HEK293 (cell line): Measurements from ENCODE around the gene S100A12.

Experiments used
- CTCF ChIA-PET: fragments of 350-600 bp; formaldehyde crosslinking; extraction: SDS; loops from one replicate; lab custom pipeline; 2021; ENCODE audit warnings: antibody characterized with exemption; lab: Yijun Ruan, JAX
- POLR2A ChIA-PET: fragments of 300-600 bp; formaldehyde crosslinking; extraction: SDS; loops from one replicate; lab custom pipeline; 2020; ENCODE audit warnings: antibody characterized with exemption, inconsistent platforms; lab: Yijun Ruan, JAX
- H3K27ac ChIP-seq: fragments of 200-500 bp; sonication (Bioruptor generic); 2 replicates; pipeline ENCODE4 v1.5.1; 2014; ENCODE audit warnings: low read depth, low read length, control low read depth, inconsistent platforms; ENCODE audit errors: extremely low read depth
- H3K36me3 ChIP-seq, 2 experiments: fragments of 200-500 bp in 1 of 2; sonication (Bioruptor generic) in 1 of 2; 1 replicate in 1 of 2; 2 replicates in 1 of 2; pipeline ENCODE4 v1.5.1; 2014 to 2017; ENCODE audit warnings: inconsistent platforms in 2 of 2, low read length in 2 of 2; ENCODE audit not compliant: control insufficient read depth in 2 of 2, insufficient read depth in 1 of 2
- H3K4me1 ChIP-seq: fragments of 200-500 bp; sonication (Bioruptor generic); 2 replicates; pipeline ENCODE4 v1.5.1; 2014; ENCODE audit warnings: mild to moderate bottlenecking, low read length, inconsistent platforms; ENCODE audit not compliant: control insufficient read depth, insufficient read depth
- H3K4me3 ChIP-seq: 2 replicates; pipeline ENCODE4 v1.5.1; 2011; ENCODE audit warnings: low read depth, mild to moderate bottlenecking, control low read depth, low read length, moderate library complexity
- H3K9me3 ChIP-seq: fragments of 200-500 bp; sonication (Bioruptor generic); 2 replicates; pipeline ENCODE4 v1.5.1; 2014; ENCODE audit warnings: low read depth, low read length, inconsistent platforms; ENCODE audit not compliant: control insufficient read depth, insufficient read depth
- HOXA7 ChIP-seq: sonication (generic); formaldehyde crosslinking; IDR thresholded peaks from 2 replicates; pipeline ENCODE4 v1.8.1; 2022; ENCODE audit warnings: missing genetic modification reagents, borderline replicate concordance
- KLF10 ChIP-seq: fragments of 450-650 bp; IDR thresholded peaks from 2 replicates; pipeline ENCODE4 v1.5.1; 2018; ENCODE audit warnings: missing biosample characterization, mild to moderate bottlenecking, missing genetic modification characterization
- ZBTB21 ChIP-seq: fragments of 450-650 bp; formaldehyde crosslinking; IDR thresholded peaks from 2 replicates; pipeline ENCODE4 v1.5.1; 2017; ENCODE audit warnings: missing biosample characterization, missing genetic modification characterization
- ZNF121 ChIP-seq: fragments of 450-650 bp; formaldehyde crosslinking; IDR thresholded peaks from 2 replicates; pipeline ENCODE4 v1.5.1; 2016; ENCODE audit warnings: missing biosample characterization, missing genetic modification characterization
- ZNF132 ChIP-seq: fragments of 450-650 bp; formaldehyde crosslinking; IDR thresholded peaks from 2 replicates; pipeline ENCODE4 v1.5.1; 2017; ENCODE audit warnings: missing biosample characterization, missing genetic modification characterization, borderline replicate concordance
- ZNF155 ChIP-seq: fragments of 450-650 bp; formaldehyde crosslinking; IDR thresholded peaks from 2 replicates; pipeline ENCODE4 v1.5.1; 2016; ENCODE audit warnings: missing biosample characterization, missing genetic modification characterization
- ZNF214 ChIP-seq: fragments of 450-650 bp; formaldehyde crosslinking; IDR thresholded peaks from 2 replicates; pipeline ENCODE4 v1.5.1; 2017; ENCODE audit warnings: missing biosample characterization, mild to moderate bottlenecking, missing genetic modification characterization, borderline replicate concordance
- ZNF24 ChIP-seq: fragments of 450-650 bp; formaldehyde crosslinking; IDR thresholded peaks from 2 replicates; pipeline ENCODE4 v1.5.1; 2016; ENCODE audit warnings: missing biosample characterization, missing genetic modification characterization
- ZNF302 ChIP-seq: fragments of 450-650 bp; formaldehyde crosslinking; IDR thresholded peaks from 2 replicates; pipeline ENCODE4 v1.5.1; 2016; ENCODE audit warnings: missing biosample characterization, missing genetic modification characterization, low read depth
- ZNF391 ChIP-seq: fragments of 450-650 bp; formaldehyde crosslinking; IDR thresholded peaks from 2 replicates; pipeline ENCODE4 v1.5.1; 2016; ENCODE audit warnings: low read depth, missing biosample characterization, missing genetic modification characterization, borderline replicate concordance
- ZNF510 ChIP-seq: fragments of 450-650 bp; formaldehyde crosslinking; IDR thresholded peaks from 2 replicates; pipeline ENCODE4 v1.5.1; 2018; ENCODE audit warnings: mild to moderate bottlenecking, missing genetic modification characterization, missing biosample characterization; ENCODE audit not compliant: insufficient replicate concordance
- ZNF521 ChIP-seq: fragments of 450-650 bp; formaldehyde crosslinking; IDR thresholded peaks from 2 replicates; pipeline ENCODE4 v1.5.1; 2017; ENCODE audit warnings: missing biosample characterization, mild to moderate bottlenecking, missing genetic modification characterization
- ZNF529 ChIP-seq: fragments of 450-650 bp; formaldehyde crosslinking; IDR thresholded peaks from 2 replicates; pipeline ENCODE4 v1.5.1; 2017; ENCODE audit warnings: missing genetic modification characterization, missing biosample characterization; ENCODE audit not compliant: insufficient replicate concordance
- ZNF555 ChIP-seq: fragments of 450-650 bp; formaldehyde crosslinking; conservative IDR thresholded peaks from 2 replicates; pipeline ENCODE4 v1.5.1; 2017; ENCODE audit warnings: missing biosample characterization, mild to moderate bottlenecking, missing genetic modification characterization, inconsistent platforms
- ZNF600 ChIP-seq: fragments of 450-650 bp; formaldehyde crosslinking; IDR thresholded peaks from 2 replicates; pipeline ENCODE4 v1.5.1; 2016; ENCODE audit warnings: missing biosample characterization, missing genetic modification characterization
- ZNF623 ChIP-seq: fragments of 450-650 bp; formaldehyde crosslinking; IDR thresholded peaks from 2 replicates; pipeline ENCODE4 v1.5.1; 2016; ENCODE audit warnings: missing biosample characterization, missing genetic modification characterization
- ZNF624 ChIP-seq: fragments of 450-650 bp; formaldehyde crosslinking; IDR thresholded peaks from 2 replicates; pipeline ENCODE4 v1.5.1; 2017; ENCODE audit warnings: missing biosample characterization, missing genetic modification characterization
- ZNF654 ChIP-seq: fragments of 450-650 bp; formaldehyde crosslinking; IDR thresholded peaks from 2 replicates; pipeline ENCODE4 v1.5.1; 2016; ENCODE audit warnings: low read depth, missing biosample characterization, missing genetic modification characterization
- ZNF776 ChIP-seq: fragments of 450-650 bp; formaldehyde crosslinking; IDR thresholded peaks from 2 replicates; pipeline ENCODE4 v1.5.0; 2017; ENCODE audit warnings: missing biosample characterization, missing genetic modification characterization, borderline replicate concordance
- ZSCAN30 ChIP-seq: fragments of 450-650 bp; IDR thresholded peaks from 2 replicates; pipeline ENCODE4 v1.5.1; 2018; ENCODE audit warnings: missing biosample characterization, mild to moderate bottlenecking, missing genetic modification characterization, moderate library complexity
- TF ChIP-seq, protein P1 (sequence below): fragments of 450-650 bp; formaldehyde crosslinking; IDR thresholded peaks from 2 replicates; pipeline ENCODE4 v1.5.1; 2016; ENCODE audit warnings: missing biosample characterization, missing genetic modification characterization
- TF ChIP-seq, protein P2 (sequence below): fragments of 450-650 bp; formaldehyde crosslinking; IDR thresholded peaks from 2 replicates; pipeline ENCODE4 v1.5.1; 2016; ENCODE audit warnings: missing biosample characterization, missing genetic modification characterization
- TF ChIP-seq, protein P3 (sequence below): fragments of 450-650 bp; formaldehyde crosslinking; IDR thresholded peaks from 2 replicates; pipeline ENCODE4 v1.5.1; 2016; ENCODE audit warnings: missing biosample characterization, missing genetic modification characterization
- TF ChIP-seq, protein P4 (sequence below): fragments of 450-650 bp; formaldehyde crosslinking; IDR thresholded peaks from 2 replicates; pipeline ENCODE4 v1.5.1; 2016; ENCODE audit warnings: missing biosample characterization, missing genetic modification characterization
- TF ChIP-seq, protein P5 (sequence below): fragments of 450-650 bp; formaldehyde crosslinking; IDR thresholded peaks from 2 replicates; pipeline ENCODE4 v1.5.1; 2016; ENCODE audit warnings: missing biosample characterization, missing genetic modification characterization

Gene S100A12

DNA sequence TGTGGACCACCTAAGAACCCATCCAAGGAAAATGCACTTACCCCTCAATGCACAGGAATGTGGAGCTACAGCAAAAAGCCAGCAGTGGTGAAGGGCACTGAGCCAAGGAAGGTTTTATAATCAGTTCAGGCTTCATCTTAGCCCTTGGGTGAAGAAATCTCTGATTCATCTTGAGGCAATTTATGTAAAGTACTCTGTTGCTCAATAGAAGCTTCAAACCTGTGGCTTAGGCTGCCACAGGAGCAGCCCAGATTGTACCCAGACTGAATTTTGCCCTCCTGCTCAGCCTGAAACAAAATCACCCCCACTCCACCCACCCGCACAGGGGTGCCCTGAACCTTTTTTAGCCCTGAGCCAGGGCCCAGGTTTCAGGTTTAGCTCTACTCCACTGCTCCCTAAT, at the start of gene S100A12:
Gene S100A12 (minus strand): TSS at position 111 of the 400 bp plus-strand sequence. CDS start 1,029 bp downstream, outside the sequence.
- CTCF ChIA-PET: interaction anchor here (0.5 to 1.3 kb wide), 7 partner anchors 19 to 1222 kb away, joined by 3 to 6 read pairs (median 3); no protein-coding TSS in a partner anchor
- POLR2A ChIA-PET: interaction anchor here (0.7 kb wide), 1 partner anchor 31 kb away, joined by 3 read pairs; no protein-coding TSS in a partner anchor
- TF ChIP-seq ZNF155 (tag by site-specific recombination) (no peak), KLF10 (tag by site-specific recombination) (no peak), ZNF624 (tag by site-specific recombination) (no peak), ZNF121 (tag by site-specific recombination) (no peak), ZSCAN30 (tag by site-specific recombination) (no peak), ZNF214 (tag by site-specific recombination) (no peak), ZNF302 (tag by site-specific recombination) (no peak), ZNF24 (no peak), ZNF776 (no peak), HOXA7 (CRISPR knock-in tag) (no peak), ZNF132 (tag by site-specific recombination) (no peak), ZNF555 (tag by site-specific recombination) (no peak)
- TF ChIP-seq, protein P1, sequence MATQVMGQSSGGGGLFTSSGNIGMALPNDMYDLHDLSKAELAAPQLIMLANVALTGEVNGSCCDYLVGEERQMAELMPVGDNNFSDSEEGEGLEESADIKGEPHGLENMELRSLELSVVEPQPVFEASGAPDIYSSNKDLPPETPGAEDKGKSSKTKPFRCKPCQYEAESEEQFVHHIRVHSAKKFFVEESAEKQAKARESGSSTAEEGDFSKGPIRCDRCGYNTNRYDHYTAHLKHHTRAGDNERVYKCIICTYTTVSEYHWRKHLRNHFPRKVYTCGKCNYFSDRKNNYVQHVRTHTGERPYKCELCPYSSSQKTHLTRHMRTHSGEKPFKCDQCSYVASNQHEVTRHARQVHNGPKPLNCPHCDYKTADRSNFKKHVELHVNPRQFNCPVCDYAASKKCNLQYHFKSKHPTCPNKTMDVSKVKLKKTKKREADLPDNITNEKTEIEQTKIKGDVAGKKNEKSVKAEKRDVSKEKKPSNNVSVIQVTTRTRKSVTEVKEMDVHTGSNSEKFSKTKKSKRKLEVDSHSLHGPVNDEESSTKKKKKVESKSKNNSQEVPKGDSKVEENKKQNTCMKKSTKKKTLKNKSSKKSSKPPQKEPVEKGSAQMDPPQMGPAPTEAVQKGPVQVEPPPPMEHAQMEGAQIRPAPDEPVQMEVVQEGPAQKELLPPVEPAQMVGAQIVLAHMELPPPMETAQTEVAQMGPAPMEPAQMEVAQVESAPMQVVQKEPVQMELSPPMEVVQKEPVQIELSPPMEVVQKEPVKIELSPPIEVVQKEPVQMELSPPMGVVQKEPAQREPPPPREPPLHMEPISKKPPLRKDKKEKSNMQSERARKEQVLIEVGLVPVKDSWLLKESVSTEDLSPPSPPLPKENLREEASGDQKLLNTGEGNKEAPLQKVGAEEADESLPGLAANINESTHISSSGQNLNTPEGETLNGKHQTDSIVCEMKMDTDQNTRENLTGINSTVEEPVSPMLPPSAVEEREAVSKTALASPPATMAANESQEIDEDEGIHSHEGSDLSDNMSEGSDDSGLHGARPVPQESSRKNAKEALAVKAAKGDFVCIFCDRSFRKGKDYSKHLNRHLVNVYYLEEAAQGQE (tag by site-specific recombination): no peak
- H3K36me3 ChIP-seq: no peaks in the 10 kb centered on the region
- H3K4me3 ChIP-seq: no peak within 1 kb of the TSS
- H3K27ac ChIP-seq: no peak within 1 kb of the TSS
- H3K4me1 ChIP-seq: no peaks in the 10 kb centered on the region
- no peaks in the 10 kb centered on the region for H3K9me3 ChIP-seq

DNA sequence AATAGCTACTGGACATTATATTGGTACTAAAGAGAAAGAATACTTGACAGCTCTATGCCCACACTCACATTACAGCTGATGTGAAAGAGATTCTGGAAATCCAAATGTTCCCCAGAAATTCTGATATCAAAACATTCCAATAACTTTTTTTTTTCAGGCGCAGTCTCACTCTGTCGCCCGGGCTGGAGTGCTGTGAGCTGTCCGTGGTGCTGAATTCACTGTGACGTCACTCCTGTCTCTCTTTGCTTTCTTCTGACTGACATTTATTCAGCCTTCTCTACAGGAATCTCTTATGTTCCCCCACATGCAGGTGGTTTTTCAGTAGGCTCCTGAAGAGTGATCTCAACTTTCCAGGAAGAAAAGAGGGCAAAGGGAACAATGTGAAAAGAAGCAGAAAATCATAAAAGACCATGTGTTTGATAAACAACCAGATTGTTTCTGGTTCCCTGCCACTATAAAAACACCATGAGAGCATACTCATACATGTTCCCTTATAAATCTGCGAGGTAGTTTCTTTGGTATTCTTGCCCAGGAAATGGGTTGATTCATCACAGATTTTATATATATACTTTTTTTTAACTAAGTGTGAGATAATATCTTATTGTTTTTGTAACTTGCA, 47.1 kb upstream of the S100A12 start:
- H3K4me1 ChIP-seq: no peaks in the 10 kb centered on the region
- H3K9me3 ChIP-seq: no peaks in the 10 kb centered on the region
- no peaks in the 10 kb centered on the region for H3K36me3 ChIP-seq
- ChIA-PET CTCF (interaction anchor here (0.6 kb wide), 2 partner anchors 72 to 169 kb away, joined by 3 read pairs; no protein-coding TSS in a partner anchor), POLR2A (no interaction called here)
- H3K4me3 ChIP-seq: no peak overlapping the region
- no peak overlapping the region for H3K27ac ChIP-seq
- TF ChIP-seq, protein P2, sequence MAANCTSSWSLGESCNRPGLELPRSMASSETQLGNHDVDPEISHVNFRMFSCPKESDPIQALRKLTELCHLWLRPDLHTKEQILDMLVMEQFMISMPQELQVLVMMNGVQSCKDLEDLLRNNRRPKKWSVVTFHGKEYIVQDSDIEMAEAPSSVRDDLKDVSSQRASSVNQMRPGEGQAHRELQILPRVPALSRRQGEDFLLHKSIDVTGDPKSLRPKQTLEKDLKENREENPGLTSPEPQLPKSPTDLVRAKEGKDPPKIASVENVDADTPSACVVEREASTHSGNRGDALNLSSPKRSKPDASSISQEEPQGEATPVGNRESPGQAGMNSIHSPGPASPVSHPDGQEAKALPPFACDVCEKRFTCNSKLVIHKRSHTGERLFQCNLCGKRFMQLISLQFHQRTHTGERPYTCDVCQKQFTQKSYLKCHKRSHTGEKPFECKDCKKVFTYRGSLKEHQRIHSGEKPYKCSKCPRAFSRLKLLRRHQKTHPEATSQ (tag by site-specific recombination): no peak
- TF ChIP-seq ZNF654: no peak
- no peak for TF ChIP-seq ZNF510 (tag by site-specific recombination)
- TF ChIP-seq, protein P3, sequence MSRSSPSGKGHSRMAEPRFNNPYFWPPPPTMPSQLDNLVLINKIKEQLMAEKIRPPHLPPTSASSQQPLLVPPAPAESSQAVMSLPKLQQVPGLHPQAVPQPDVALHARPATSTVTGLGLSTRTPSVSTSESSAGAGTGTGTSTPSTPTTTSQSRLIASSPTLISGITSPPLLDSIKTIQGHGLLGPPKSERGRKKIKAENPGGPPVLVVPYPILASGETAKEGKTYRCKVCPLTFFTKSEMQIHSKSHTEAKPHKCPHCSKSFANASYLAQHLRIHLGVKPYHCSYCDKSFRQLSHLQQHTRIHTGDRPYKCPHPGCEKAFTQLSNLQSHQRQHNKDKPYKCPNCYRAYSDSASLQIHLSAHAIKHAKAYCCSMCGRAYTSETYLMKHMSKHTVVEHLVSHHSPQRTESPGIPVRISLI (tag by site-specific recombination): peak; percentile 69; the same call in 1 of the 2 replicates
- TF ChIP-seq ZNF521 (tag by site-specific recombination): no peak
- no peak for TF ChIP-seq ZNF600 (tag by site-specific recombination)
- TF ChIP-seq ZBTB21 (tag by site-specific recombination): peak; percentile 89
- TF ChIP-seq ZNF529 (tag by site-specific recombination): no peak
- no peak for TF ChIP-seq ZNF391 (tag by site-specific recombination)
- TF ChIP-seq, protein P4, sequence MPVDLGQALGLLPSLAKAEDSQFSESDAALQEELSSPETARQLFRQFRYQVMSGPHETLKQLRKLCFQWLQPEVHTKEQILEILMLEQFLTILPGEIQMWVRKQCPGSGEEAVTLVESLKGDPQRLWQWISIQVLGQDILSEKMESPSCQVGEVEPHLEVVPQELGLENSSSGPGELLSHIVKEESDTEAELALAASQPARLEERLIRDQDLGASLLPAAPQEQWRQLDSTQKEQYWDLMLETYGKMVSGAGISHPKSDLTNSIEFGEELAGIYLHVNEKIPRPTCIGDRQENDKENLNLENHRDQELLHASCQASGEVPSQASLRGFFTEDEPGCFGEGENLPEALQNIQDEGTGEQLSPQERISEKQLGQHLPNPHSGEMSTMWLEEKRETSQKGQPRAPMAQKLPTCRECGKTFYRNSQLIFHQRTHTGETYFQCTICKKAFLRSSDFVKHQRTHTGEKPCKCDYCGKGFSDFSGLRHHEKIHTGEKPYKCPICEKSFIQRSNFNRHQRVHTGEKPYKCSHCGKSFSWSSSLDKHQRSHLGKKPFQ (tag by site-specific recombination): no peak
- TF ChIP-seq ZNF623 (tag by site-specific recombination): no peak
- TF ChIP-seq, protein P5, sequence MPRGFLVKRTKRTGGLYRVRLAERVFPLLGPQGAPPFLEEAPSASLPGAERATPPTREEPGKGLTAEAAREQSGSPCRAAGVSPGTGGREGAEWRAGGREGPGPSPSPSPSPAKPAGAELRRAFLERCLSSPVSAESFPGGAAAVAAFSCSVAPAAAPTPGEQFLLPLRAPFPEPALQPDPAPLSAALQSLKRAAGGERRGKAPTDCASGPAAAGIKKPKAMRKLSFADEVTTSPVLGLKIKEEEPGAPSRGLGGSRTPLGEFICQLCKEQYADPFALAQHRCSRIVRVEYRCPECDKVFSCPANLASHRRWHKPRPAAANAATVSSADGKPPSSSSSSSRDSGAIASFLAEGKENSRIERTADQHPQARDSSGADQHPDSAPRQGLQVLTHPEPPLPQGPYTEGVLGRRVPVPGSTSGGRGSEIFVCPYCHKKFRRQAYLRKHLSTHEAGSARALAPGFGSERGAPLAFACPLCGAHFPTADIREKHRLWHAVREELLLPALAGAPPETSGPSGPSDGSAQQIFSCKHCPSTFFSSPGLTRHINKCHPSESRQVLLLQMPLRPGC (tag by site-specific recombination): peak; percentile 44; the same call in 1 of the 2 replicates
